ENCODE measurements around the gene CD28.

CD28 gene

GRCh38 chr2:203706403-203706802 lies at the start of gene CD28:
Gene CD28, plus strand, starts transcription at chr2:203706639. Its CDS starts 58 bp downstream, at chr2:203706697.
- TF ChIP-seq CTCF (conservative IDR thresholded peaks at IDR 0.05; ENCODE audit: low read depth, low read length) = no peak
- H3K4me3 ChIP-seq (ENCODE audit: low read length) = no peak within 1 kb of the TSS
- DNase-seq (ENCODE audit: low read depth) = no peak

- DNase-seq (ENCODE audit: low read depth) = no peak
Measured at GRCh38 chr2:203659331-203660049, 46.9 kb upstream of the CD28 start.

GRCh38 chr2:203660465-203660864 lies 46.0 kb upstream of the CD28 start:
- H3K4me3 ChIP-seq (ENCODE audit: low read length) = no peak overlapping the region
- TF ChIP-seq CTCF (conservative IDR thresholded peaks at IDR 0.05; ENCODE audit: low read depth, low read length) = no peak
- no peak for DNase-seq (ENCODE audit: low read depth)

More at GRCh38 chr2:203659331-203660049, 46.9 kb upstream of the CD28 start:
- no peak overlapping the region for H3K4me3 ChIP-seq (ENCODE audit: low read length)
- no peak for TF ChIP-seq CTCF (conservative IDR thresholded peaks at IDR 0.05; ENCODE audit: low read depth, low read length)

DNA sequence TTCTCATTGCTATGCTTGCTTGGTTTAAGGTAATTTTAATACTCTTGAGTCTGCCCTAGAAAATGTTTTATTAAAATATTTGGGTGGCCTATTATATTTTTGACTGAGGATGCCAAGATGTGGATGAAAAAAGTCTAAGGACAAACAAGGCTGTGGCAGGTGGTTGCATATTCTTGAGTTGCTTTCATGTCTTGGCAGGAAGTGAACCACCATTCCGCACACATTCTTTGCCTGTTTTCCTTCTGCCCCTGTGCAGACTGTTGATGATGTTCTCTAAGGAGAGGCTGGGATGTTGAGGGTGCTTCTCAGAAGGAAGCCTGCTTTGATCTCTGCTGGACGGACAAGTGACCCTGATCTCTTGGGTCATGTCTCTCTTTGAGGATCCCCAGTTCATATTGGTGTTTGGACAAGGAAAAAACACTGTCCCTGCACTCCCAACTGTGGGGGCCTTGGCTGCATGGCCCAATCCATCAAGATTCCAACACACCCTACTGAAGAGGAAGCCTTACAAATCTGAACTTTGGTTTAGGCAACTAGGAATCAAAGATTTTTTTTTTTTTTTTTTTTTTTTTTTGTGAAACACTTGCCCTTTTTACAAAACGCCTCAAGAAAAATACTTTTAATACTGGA lies 45.0 kb upstream of the CD28 start:
- H3K4me3 ChIP-seq (ENCODE audit: low read length) = no peak overlapping the region
- TF ChIP-seq CTCF (conservative IDR thresholded peaks at IDR 0.05; ENCODE audit: low read depth, low read length) = no peak
- no peak for DNase-seq (ENCODE audit: low read depth)

DNA sequence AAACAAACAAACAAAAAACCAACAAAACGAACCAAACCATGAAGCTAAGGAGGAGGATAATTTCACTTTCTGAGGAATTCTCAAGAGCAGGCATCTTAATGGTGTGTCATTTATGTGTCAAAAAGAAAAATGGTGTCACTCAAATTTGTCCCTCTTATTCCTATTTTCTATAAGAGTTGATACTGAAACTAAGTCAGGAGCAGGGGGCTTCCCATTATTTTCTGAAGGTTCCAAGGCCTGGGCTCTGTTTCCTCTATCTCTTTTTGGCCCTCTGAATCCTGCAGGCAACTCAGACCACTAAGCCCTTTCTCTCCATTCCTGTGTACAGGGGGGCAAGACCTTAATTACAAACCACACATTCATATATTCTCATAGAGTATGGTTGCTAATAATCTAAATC lies 44.0 kb upstream of the CD28 start:
- no peak for TF ChIP-seq CTCF (conservative IDR thresholded peaks at IDR 0.05; ENCODE audit: low read depth, low read length)
- DNase-seq (ENCODE audit: low read depth) = no peak

GRCh38 chr2:203662951-203663350 lies 43.5 kb upstream of the CD28 start:
- DNase-seq (ENCODE audit: low read depth) = no peak
- no peak overlapping the region for H3K4me3 ChIP-seq (ENCODE audit: low read length)
- TF ChIP-seq CTCF (conservative IDR thresholded peaks at IDR 0.05; ENCODE audit: low read depth, low read length) = no peak

More for the DNA sequence above, 44.0 kb upstream of the CD28 start:
- no peak overlapping the region for H3K4me3 ChIP-seq (ENCODE audit: low read length)

Data from retinal pigment epithelial cell (primary cell).